Hypothalamus (tissue), 51 donors: ENCODE measurements around the gene GPR87.

ENCODE experiments used
- DNase-seq, 51 donors: peaks; one replicate each; lab custom pipeline; 2025; lab: John Stamatoyannopoulos, UW

The GPR87 gene

GRCh38 chr3:151316267-151316991 lies at the start of gene GPR87:
Gene GPR87 (minus strand): TSS chr3:151316820. CDS start chr3:151300100, 16,720 bp downstream.
- DNase-seq, result peak in 1 of 51 donors; percentile 24

- DNase-seq, result no peak
These were observed 46.1 kb upstream of the GPR87 start for GRCh38 chr3:151362751-151363174.

GRCh38 chr3:151357463-151357850 lies 40.8 kb upstream of the GPR87 start:
- DNase-seq, result no peak

- peak in 5 of 51 donors; percentile 1 to 19 (median 4) for DNase-seq
These were observed 40.3 kb upstream of the GPR87 start for GRCh38 chr3:151356794-151357462.

GRCh38 chr3:151351648-151352047 lies 35.0 kb upstream of the GPR87 start:
- peak in 1 of 51 donors; percentile 43 for DNase-seq

GRCh38 chr3:151351219-151351618 lies 34.6 kb upstream of the GPR87 start:
- DNase-seq, result no peak

- DNase-seq, result no peak
These were observed 34.0 kb upstream of the GPR87 start for GRCh38 chr3:151350656-151351055.

- peak in 15 of 51 donors; percentile 4 to 26 (median 12) for DNase-seq
These were observed 30.8 kb upstream of the GPR87 start for GRCh38 chr3:151347432-151347831.

- DNase-seq, result no peak
These were observed 29.7 kb upstream of the GPR87 start for GRCh38 chr3:151346292-151346691.

GRCh38 chr3:151345859-151346258 lies 29.2 kb upstream of the GPR87 start:
- DNase-seq, result no peak

- DNase-seq, result no peak
These were observed 15.1 kb upstream of the GPR87 start for GRCh38 chr3:151331696-151332095.

GRCh38 chr3:151330899-151331298 lies 14.3 kb upstream of the GPR87 start:
- no peak for DNase-seq

GRCh38 chr3:151330379-151330778 lies 13.8 kb upstream of the GPR87 start:
- DNase-seq, result no peak

GRCh38 chr3:151329363-151329762 lies 12.7 kb upstream of the GPR87 start, which contains the start of gene P2RY13:
Gene P2RY13 (minus strand): TSS chr3:151329549. CDS start chr3:151329528, 21 bp downstream.
- no peak for DNase-seq

GRCh38 chr3:151328298-151328995 lies 11.8 kb upstream of the GPR87 start:
- peak in 3 of 51 donors; percentile 6 to 36 (median 17) for DNase-seq

- no peak for DNase-seq
These were observed 11.1 kb upstream of the GPR87 start for GRCh38 chr3:151327571-151328198.

- DNase-seq, result no peak
These were observed 5.9 kb upstream of the GPR87 start for GRCh38 chr3:151322511-151322910.

- DNase-seq, result no peak
These were observed 4.9 kb upstream of the GPR87 start for GRCh38 chr3:151321526-151321925.

- DNase-seq, result no peak
These were observed 3.5 kb upstream of the GPR87 start for GRCh38 chr3:151320131-151320530.

- DNase-seq, result no peak
These were observed 3.0 kb upstream of the GPR87 start for GRCh38 chr3:151319628-151320027.

GRCh38 chr3:151318991-151319390 lies 2.4 kb upstream of the GPR87 start:
- no peak for DNase-seq
